Astrocyte (in vitro differentiated cells and primary cell): ENCODE measurements around the gene RHOC. TPM values are rescaled to one million over a fixed set of nuclear protein-coding genes. Genes with fewer than 3 reads are reported as not detected.
"Not testable (repeated sequence)": the region's sequence is repeated elsewhere in the genome, so short reads cannot be mapped to it uniquely, and the experiment has no call there.

Experiments used
- DNase-seq: peaks from one replicate; pipeline ENCODE4 v3.0.0-alpha.2; 2010; ENCODE audit warnings: low read depth
- FAIRE-seq: peaks from 2 replicates; lab custom pipeline; 2011; peaks lifted over from hg19 to GRCh38; lab: Jason Lieb, UNC
- H2AFZ ChIP-seq: 2 replicates; pipeline ENCODE4 v1.6.0; 2012; ENCODE audit warnings: low read depth, low read length, inconsistent platforms
- H3K27ac ChIP-seq: 2 replicates; pipeline ENCODE4 v1.5.1; 2011; ENCODE audit warnings: low read depth, low read length, inconsistent platforms
- H3K27me3 ChIP-seq: 2 replicates; pipeline ENCODE4 v1.6.0; 2011; ENCODE audit warnings: low read length, inconsistent platforms; ENCODE audit not compliant: insufficient read depth
- H3K36me3 ChIP-seq: 2 replicates; pipeline ENCODE4 v1.5.1; 2011; ENCODE audit warnings: low read length, inconsistent platforms; ENCODE audit not compliant: insufficient read depth
- H3K4me1 ChIP-seq: 2 replicates; pipeline ENCODE4 v1.5.1; 2011; ENCODE audit warnings: low read length, inconsistent platforms; ENCODE audit not compliant: insufficient read depth
- H3K4me2 ChIP-seq: 2 replicates; pipeline ENCODE4 v1.6.0; 2012; ENCODE audit warnings: low read length, inconsistent platforms
- H3K4me3 ChIP-seq: 2 replicates; pipeline ENCODE4 v1.5.1; 2011; ENCODE audit warnings: low read depth, mild to moderate bottlenecking, low read length, inconsistent platforms; ENCODE audit not compliant: insufficient read depth
- H3K79me2 ChIP-seq: 2 replicates; pipeline ENCODE4 v1.6.0; 2012; ENCODE audit warnings: mild to moderate bottlenecking, low read length, inconsistent platforms; ENCODE audit not compliant: insufficient read depth
- H3K9ac ChIP-seq: 2 replicates; pipeline ENCODE4 v1.6.0; 2012; ENCODE audit warnings: mild to moderate bottlenecking, low read length, inconsistent platforms
- H3K9me3 ChIP-seq: 2 replicates; pipeline ENCODE4 v1.5.1; 2012; ENCODE audit warnings: low read depth, mild to moderate bottlenecking, low read length, inconsistent platforms; ENCODE audit not compliant: insufficient read depth
- H4K20me1 ChIP-seq: 2 replicates; pipeline ENCODE4 v1.6.0; 2012; ENCODE audit warnings: low read length, inconsistent platforms; ENCODE audit not compliant: insufficient read depth
- H3K27ac Mint-ChIP-seq: one replicate; pipeline ENCODE4 v1.8.0; 2021; ENCODE audit warnings: mild to moderate bottlenecking, mixed read lengths; ENCODE audit not compliant: unreplicated experiment
- H3K27me3 Mint-ChIP-seq: one replicate; pipeline ENCODE4 v1.8.0; 2021; ENCODE audit warnings: low read depth, mixed read lengths; ENCODE audit not compliant: unreplicated experiment
- H3K36me3 Mint-ChIP-seq: one replicate; pipeline ENCODE4 v1.8.0; 2021; ENCODE audit warnings: low read depth, mixed read lengths; ENCODE audit not compliant: unreplicated experiment
- H3K4me1 Mint-ChIP-seq: one replicate; pipeline ENCODE4 v1.8.0; 2021; ENCODE audit warnings: low read depth, mixed read lengths; ENCODE audit not compliant: unreplicated experiment
- H3K4me3 Mint-ChIP-seq: one replicate; pipeline ENCODE4 v1.8.0; 2021; ENCODE audit warnings: mild to moderate bottlenecking, moderate library complexity, mixed read lengths; ENCODE audit not compliant: unreplicated experiment
- H3K9me3 Mint-ChIP-seq: one replicate; pipeline ENCODE4 v1.8.0; 2021; ENCODE audit warnings: mild to moderate bottlenecking, mixed read lengths; ENCODE audit not compliant: unreplicated experiment
- CTCF ChIP-seq: IDR thresholded peaks from 2 replicates; pipeline ENCODE4 v1.5.1; 2011; ENCODE audit warnings: low read depth, mild to moderate bottlenecking, inconsistent platforms, low read length, moderate library complexity; ENCODE audit not compliant: insufficient read depth
- EZH2 ChIP-seq: IDR thresholded peaks from 2 replicates; pipeline ENCODE4 v1.6.1; 2012; ENCODE audit warnings: mild to moderate bottlenecking, low read length, inconsistent platforms; ENCODE audit not compliant: insufficient read depth
- total RNA-seq: library from RNA; stranded (reverse); gene quantifications from 2 replicates; pipeline ENCODE4 v1.2.1, GENCODE V29; 2021

The RHOC gene
- total RNA-seq, 1 donor from 2014 or later, result 657 TPM

DNA sequence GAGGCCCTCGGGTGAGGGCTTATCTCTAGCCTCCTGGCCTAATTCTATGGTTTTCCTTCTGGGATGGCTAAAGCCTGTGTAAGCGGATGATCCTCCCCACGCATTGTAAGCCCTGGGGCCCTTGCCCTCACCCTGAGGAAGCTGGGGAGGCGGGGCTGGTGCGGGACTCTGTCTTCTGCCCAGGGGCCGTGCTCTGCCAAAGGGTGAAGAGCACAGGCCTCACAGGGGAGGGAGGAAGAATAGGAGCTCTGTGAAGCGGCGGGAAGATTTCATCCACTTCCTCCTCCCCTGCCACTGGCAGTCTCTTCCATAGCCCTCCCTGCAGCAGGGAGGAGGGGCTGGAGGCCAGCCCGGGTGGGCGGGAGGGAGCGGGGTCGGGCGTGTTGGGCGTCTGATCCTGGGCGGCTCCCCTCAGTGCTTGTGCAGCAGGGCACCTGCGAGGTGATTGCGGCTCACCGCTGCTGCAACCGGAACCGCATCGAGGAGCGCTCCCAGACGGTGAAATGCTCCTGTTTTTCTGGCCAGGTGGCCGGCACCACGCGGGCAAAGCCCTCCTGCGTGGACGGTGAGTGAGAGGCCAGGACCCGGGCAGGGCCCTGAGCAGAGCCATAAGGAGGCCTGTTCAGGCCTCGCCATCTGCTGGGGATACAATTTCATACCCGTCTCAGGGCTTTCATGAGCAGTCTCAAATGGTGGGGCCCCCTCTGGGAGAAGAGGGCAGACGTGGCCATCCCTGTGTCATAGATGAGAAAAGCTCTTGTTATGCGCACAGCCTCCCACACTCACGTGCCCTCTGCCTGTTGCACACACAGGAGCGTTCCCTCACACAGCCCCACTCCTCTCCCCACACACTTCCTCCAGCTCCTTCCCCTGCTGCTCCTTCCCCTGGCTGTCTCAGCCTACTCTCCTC, 15.9 kb upstream of the RHOC start:
- Histone ChIP-seq H3K36me3 (no peaks in the 10 kb centered on the region), H3K4me1 (peaks cover 17% of the 10 kb centered on the region), H3K27ac (no peak overlapping the region), H3K79me2 (no peaks in the 10 kb centered on the region), H3K9me3 (no peaks in the 10 kb centered on the region), H3K4me2 (peak overlapping the region; percentile 68), H3K4me3 (no peak overlapping the region), H4K20me1 (no peaks in the 10 kb centered on the region), H2AFZ (peak overlapping the region; percentile 81), H3K9ac (peak overlapping the region; percentile 18), H3K27me3 (peaks cover 4% of the 10 kb centered on the region)
- no peak for FAIRE-seq
- H3K36me3 Mint-ChIP-seq, result no peaks in the 10 kb centered on the region
- no peak for DNase-seq
- TF ChIP-seq EZH2 (no peak), CTCF (no peak)
- no peaks in the 10 kb centered on the region for H3K9me3 Mint-ChIP-seq
- H3K4me1 Mint-ChIP-seq, result peaks cover 16% of the 10 kb centered on the region
- peaks cover 16% of the 10 kb centered on the region for H3K27me3 Mint-ChIP-seq
- no peak overlapping the region for H3K4me3 Mint-ChIP-seq
- peak overlapping the region; percentile 86 for H3K27ac Mint-ChIP-seq

DNA sequence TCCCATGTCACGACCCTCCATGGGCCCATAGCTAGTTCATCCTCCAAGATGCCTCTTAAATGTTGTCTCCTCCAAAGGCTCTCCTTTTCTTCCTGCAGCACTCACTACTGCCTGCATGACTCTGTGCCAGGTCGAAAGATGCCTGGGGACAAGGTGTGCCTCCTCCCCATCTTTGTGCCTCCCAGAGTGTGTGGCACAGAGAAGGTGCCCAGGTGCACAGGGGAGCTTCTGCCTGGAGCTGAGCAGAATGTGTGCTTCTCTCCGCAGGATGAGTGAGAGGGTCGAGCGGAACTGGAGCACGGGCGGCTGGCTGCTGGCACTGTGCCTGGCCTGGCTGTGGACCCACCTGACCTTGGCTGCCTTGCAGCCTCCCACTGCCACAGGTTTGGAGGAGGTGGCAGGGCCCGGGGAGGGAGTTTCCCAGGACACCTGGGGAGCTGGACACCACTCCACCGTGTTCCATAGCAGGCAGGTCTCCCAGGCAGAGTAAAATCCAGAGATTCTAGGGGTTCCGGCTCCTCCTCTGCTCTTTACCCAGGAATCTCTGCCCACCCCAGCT, 15.1 kb upstream of the RHOC start:
- Histone ChIP-seq H3K9ac (no peak overlapping the region), H3K79me2 (no peaks in the 10 kb centered on the region), H3K27ac (no peak overlapping the region), H3K4me2 (no peak overlapping the region), H3K27me3 (peaks cover 4% of the 10 kb centered on the region), H3K9me3 (no peaks in the 10 kb centered on the region), H2AFZ (peak overlapping the region; percentile 81), H3K36me3 (no peaks in the 10 kb centered on the region), H4K20me1 (no peaks in the 10 kb centered on the region), H3K4me3 (no peak overlapping the region), H3K4me1 (peaks cover 17% of the 10 kb centered on the region)
- peaks cover 13% of the 10 kb centered on the region for H3K4me1 Mint-ChIP-seq
- H3K36me3 Mint-ChIP-seq, result no peaks in the 10 kb centered on the region
- no peak overlapping the region for H3K27ac Mint-ChIP-seq
- no peak for DNase-seq
- no peak for TF ChIP-seq EZH2
- TF ChIP-seq CTCF, result no peak
- peaks cover 16% of the 10 kb centered on the region for H3K27me3 Mint-ChIP-seq
- no peak for FAIRE-seq
- H3K4me3 Mint-ChIP-seq, result no peak overlapping the region
- H3K9me3 Mint-ChIP-seq, result no peaks in the 10 kb centered on the region

DNA sequence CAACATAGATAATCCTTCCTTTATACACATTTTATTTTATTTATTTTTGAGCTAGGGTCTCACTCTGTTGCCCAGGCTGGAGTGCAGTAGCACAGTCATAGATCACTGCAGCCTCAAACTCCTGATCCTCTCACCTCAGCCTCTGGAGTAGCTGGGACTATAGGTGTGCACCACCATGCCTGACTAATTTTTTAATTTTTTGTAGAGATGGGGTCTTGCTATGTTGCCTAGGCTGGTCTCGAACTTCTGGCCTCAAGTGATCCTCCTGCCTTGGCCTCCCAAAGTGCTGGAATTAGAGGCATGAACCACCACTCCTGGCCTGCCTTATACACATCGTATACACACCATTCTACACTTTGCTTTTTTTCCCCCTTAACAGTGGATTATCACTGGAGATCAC, 14.4 kb upstream of the RHOC start:
- H3K4me1 Mint-ChIP-seq, result peaks cover 14% of the 10 kb centered on the region
- peaks cover 16% of the 10 kb centered on the region for H3K27me3 Mint-ChIP-seq
- not testable (repeated sequence) for H3K4me2 ChIP-seq

More for the DNA sequence above, 14.4 kb upstream of the RHOC start:
- H2AFZ ChIP-seq, H3K4me3 ChIP-seq, H3K9ac ChIP-seq, H3K9me3 Mint-ChIP-seq, H3K27ac ChIP-seq, H3K36me3 ChIP-seq, H3K27ac Mint-ChIP-seq, H3K9me3 ChIP-seq, H4K20me1 ChIP-seq, H3K36me3 Mint-ChIP-seq, FAIRE-seq, H3K27me3 ChIP-seq, H3K4me3 Mint-ChIP-seq, DNase-seq, H3K79me2 ChIP-seq: not testable (repeated sequence)
- H3K4me1 ChIP-seq, result peaks cover 17% of the 10 kb centered on the region
